Endodermal cell (in vitro differentiated cells): ENCODE results near the gene CPT1C. TPM values are rescaled to one million over a fixed set of nuclear protein-coding genes. Genes with fewer than 3 reads are reported as not detected.

Source experiments
- DNase-seq: peaks from one replicate; pipeline ENCODE4 v3.0.0-alpha.2; 2017
- H3K27ac ChIP-seq: 2 replicates; pipeline ENCODE4 v1.5.1; 2013; ENCODE audit warnings: mild to moderate bottlenecking, low read depth, low read length, moderate library complexity
- H3K27me3 ChIP-seq: 2 replicates; pipeline ENCODE4 v1.6.1; 2013; ENCODE audit warnings: mild to moderate bottlenecking, low read length, moderate library complexity; ENCODE audit not compliant: insufficient read depth, control insufficient read depth, poor library complexity, severe bottlenecking
- H3K36me3 ChIP-seq: 2 replicates; pipeline ENCODE4 v1.7.0; 2013; ENCODE audit warnings: mild to moderate bottlenecking, low read length, moderate library complexity; ENCODE audit not compliant: control insufficient read depth, insufficient read depth
- H3K4me1 ChIP-seq: one replicate; pipeline ENCODE4 v1.7.0; 2013; ENCODE audit warnings: low read length; ENCODE audit not compliant: control insufficient read depth, insufficient read depth
- H3K4me3 ChIP-seq: 2 replicates; pipeline ENCODE4 v1.5.1; 2013; ENCODE audit warnings: mild to moderate bottlenecking, low read length, moderate library complexity
- H3K9ac ChIP-seq: 2 replicates; pipeline ENCODE4 v1.6.1; 2013; ENCODE audit warnings: mild to moderate bottlenecking, low read length, moderate library complexity; ENCODE audit not compliant: poor library complexity, severe bottlenecking; ENCODE audit errors: extremely low read depth
- H3K9me3 ChIP-seq: 2 replicates; pipeline ENCODE4 v1.6.1; 2013; ENCODE audit warnings: mild to moderate bottlenecking, low read length, moderate library complexity; ENCODE audit not compliant: control insufficient read depth
- H3K27ac Mint-ChIP-seq: 2 replicates; pipeline ENCODE4 v1.8.0; 2020; ENCODE audit warnings: mixed read lengths
- H3K27me3 Mint-ChIP-seq: 2 replicates; pipeline ENCODE4 v1.8.0; 2021; ENCODE audit warnings: mild to moderate bottlenecking, mixed read lengths; ENCODE audit not compliant: insufficient read depth
- H3K36me3 Mint-ChIP-seq: 2 replicates; pipeline ENCODE4 v1.8.0; 2020; ENCODE audit warnings: low read depth, mixed read lengths
- H3K4me1 Mint-ChIP-seq: 2 replicates; pipeline ENCODE4 v1.8.0; 2020; ENCODE audit warnings: mixed read lengths
- H3K4me3 Mint-ChIP-seq: 2 replicates; pipeline ENCODE4 v1.8.0; 2020; ENCODE audit warnings: mild to moderate bottlenecking, moderate library complexity, mixed read lengths
- H3K9me3 Mint-ChIP-seq: 2 replicates; pipeline ENCODE4 v1.8.0; 2020; ENCODE audit warnings: mild to moderate bottlenecking, mixed read lengths
- WGBS, 2 experiments: methylation state at CpG; one replicate each; pipeline versions ENCODE4 v1.1.5 to v1.1.7; 2013; ENCODE audit warnings: missing lambda C conversion rate in 2 of 2, mixed read lengths in 1 of 2; ENCODE audit not compliant: insufficient coverage in 1 of 2, insufficient read length in 1 of 2; 5-methylcytosine and 5-hydroxymethylcytosine counted together
- total RNA-seq, 2 donors: library from RNA; stranded (reverse); fragmentation: NEBNext Ultra II Directional in 1 of 2; extraction: Animal tissue kit (Norgen Biotek cat#: 25700) in 1 of 2; gene quantifications; 2 replicates in 1 of 2; 3 replicates in 1 of 2; pipeline ENCODE4 v1.2.1, GENCODE V29; 2021
- TF ChIP-seq, protein P1 (sequence below): fragments of 200-600 bp; sonication (generic); conservative IDR thresholded peaks from 2 replicates; pipeline ENCODE4 v1.5.0; 2021; ENCODE audit warnings: antibody characterized with exemption, mild to moderate bottlenecking

The CPT1C gene
- total RNA-seq, 2 donors from 2014 or later: 41.4 to 59.7 TPM

- H3K4me3 ChIP-seq: no peak overlapping the region
- no peak overlapping the region for H3K9ac ChIP-seq
- no peak overlapping the region for H3K27ac ChIP-seq
- no peaks in the 10 kb centered on the region for H3K9me3 ChIP-seq
- H3K4me1 ChIP-seq: no peaks in the 10 kb centered on the region
- peak overlapping the region; percentile 45 for H3K27ac Mint-ChIP-seq
- H3K27me3 Mint-ChIP-seq: no peaks in the 10 kb centered on the region
- TF ChIP-seq, protein P1, sequence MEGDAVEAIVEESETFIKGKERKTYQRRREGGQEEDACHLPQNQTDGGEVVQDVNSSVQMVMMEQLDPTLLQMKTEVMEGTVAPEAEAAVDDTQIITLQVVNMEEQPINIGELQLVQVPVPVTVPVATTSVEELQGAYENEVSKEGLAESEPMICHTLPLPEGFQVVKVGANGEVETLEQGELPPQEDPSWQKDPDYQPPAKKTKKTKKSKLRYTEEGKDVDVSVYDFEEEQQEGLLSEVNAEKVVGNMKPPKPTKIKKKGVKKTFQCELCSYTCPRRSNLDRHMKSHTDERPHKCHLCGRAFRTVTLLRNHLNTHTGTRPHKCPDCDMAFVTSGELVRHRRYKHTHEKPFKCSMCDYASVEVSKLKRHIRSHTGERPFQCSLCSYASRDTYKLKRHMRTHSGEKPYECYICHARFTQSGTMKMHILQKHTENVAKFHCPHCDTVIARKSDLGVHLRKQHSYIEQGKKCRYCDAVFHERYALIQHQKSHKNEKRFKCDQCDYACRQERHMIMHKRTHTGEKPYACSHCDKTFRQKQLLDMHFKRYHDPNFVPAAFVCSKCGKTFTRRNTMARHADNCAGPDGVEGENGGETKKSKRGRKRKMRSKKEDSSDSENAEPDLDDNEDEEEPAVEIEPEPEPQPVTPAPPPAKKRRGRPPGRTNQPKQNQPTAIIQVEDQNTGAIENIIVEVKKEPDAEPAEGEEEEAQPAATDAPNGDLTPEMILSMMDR: no peak
- no peak for DNase-seq
- H3K36me3 ChIP-seq: peaks cover 32% of the 10 kb centered on the region
- peaks cover 36% of the 10 kb centered on the region for H3K36me3 Mint-ChIP-seq
- H3K4me1 Mint-ChIP-seq: peaks cover 13% of the 10 kb centered on the region
- 96 to 100% methylated on average over 2 to 12 of the region's 12 CpGs for WGBS, 2 experiments
- H3K27me3 ChIP-seq: no peaks in the 10 kb centered on the region
- no peaks in the 10 kb centered on the region for H3K9me3 Mint-ChIP-seq
- no peak overlapping the region for H3K4me3 Mint-ChIP-seq
Observed at GRCh38 chr19:49688531-49689132, 2.3 kb upstream of the CPT1C start.

DNA sequence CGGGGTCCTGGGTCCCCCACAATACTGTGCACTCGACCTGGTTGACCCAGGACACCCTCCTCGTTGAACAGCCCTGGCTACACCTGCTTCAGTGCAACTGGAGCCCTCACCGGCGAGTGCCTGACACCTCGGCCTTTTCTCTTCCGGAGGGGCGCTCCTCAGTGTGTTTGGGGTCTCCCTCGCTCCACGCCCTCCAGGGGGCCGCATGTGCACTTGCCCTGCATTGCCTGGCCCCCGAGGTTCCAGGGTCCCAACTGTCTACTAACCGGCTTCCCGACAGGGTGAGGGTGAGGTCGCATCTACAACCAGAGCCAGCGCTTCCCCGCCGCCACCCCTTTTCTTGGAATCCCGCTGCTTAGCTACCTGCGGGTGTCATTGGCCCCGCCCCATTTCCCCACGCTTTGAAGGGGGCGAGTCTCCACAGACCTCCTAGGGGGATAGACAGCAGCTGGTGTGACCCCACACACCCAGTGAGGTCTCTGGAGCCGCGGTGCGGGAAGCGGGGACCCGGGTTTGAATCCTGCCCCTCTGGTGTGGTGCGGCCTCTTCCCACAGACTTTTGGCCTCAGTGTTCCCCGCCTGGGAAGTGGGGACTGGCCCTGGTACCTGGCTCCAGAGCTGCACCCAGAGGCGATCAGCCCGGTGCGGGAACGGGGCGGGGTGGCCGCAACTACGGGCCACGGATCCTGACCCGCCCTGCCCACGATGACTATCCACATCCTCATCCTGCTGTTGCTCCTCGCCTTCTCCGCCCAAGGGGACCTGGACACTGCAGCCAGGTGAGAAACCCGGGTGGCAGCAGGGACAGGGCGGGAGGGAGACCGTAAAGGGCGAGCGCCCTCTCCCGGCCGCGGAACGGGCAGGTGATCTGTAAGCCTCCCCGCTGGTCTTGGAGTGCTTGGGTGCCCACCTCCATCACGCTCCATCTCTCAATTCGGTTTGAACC lies 1.5 kb upstream of the CPT1C start, which contains the start of gene ADM5:
Gene ADM5, plus strand, starts transcription at position 462 of the 946 bp plus-strand sequence. Its CDS starts 244 bp downstream, at position 706.
- H3K4me3 Mint-ChIP-seq: peak within 1 kb of the TSS; percentile 78
- no peaks in the 10 kb centered on the region for H3K27me3 ChIP-seq
- peak; percentile 93 for DNase-seq
- H3K9me3 ChIP-seq: no peaks in the 10 kb centered on the region
- peak within 1 kb of the TSS; percentile 63 for H3K9ac ChIP-seq
- no peaks in the 10 kb centered on the region for H3K4me1 ChIP-seq
- H3K36me3 Mint-ChIP-seq: peaks cover 31% of the 10 kb centered on the region
- H3K27me3 Mint-ChIP-seq: no peaks in the 10 kb centered on the region
- 94 to 97% methylated on average over 47 to 54 of the region's 54 CpGs for WGBS, 2 experiments
- no peaks in the 10 kb centered on the region for H3K9me3 Mint-ChIP-seq
- peaks cover 24% of the 10 kb centered on the region for H3K36me3 ChIP-seq
- H3K4me1 Mint-ChIP-seq: peaks cover 13% of the 10 kb centered on the region
- peak within 1 kb of the TSS; percentile 82 for H3K4me3 ChIP-seq
- peak within 1 kb of the TSS; percentile 94 for H3K27ac Mint-ChIP-seq
- TF ChIP-seq, protein P1: peak; percentile 85
- peak within 1 kb of the TSS; percentile 58 for H3K27ac ChIP-seq

DNA sequence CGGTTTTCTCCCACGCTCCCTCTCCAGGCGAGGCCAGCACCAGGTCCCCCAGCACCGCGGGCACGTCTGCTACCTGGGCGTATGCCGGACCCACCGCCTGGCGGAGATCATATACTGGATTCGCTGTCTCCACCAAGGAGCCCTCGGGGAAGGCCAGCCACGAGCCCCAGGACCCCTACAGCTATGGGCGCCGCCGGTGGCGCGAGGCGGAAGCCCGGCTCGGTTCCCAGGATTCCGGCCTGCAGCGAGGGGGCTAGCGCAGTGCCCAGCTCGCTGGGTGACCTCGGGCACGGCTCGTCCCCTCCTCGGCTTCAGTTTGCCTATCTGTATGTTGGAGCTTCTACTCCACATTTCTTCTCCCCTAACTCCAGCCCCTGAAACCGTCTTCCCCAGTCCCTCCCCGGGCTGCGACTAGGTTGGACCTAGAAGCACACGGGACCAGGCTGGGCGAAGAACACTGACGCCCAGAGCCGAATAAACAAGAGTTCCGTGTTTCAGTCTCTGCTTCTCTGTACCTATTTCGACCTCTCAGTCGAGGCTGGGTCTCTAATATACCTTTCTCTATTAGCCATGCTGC lies 749 bp upstream of the CPT1C start:
- H3K36me3 Mint-ChIP-seq: peaks cover 28% of the 10 kb centered on the region
- WGBS, 2 experiments: 86 to 93% methylated on average over 36 to 39 of the region's 39 CpGs
- DNase-seq: no peak

More for the DNA sequence above, 749 bp upstream of the CPT1C start:
- TF ChIP-seq, protein P1: peak; percentile 2
- Histone ChIP-seq H3K4me3 (peak overlapping the region; percentile 82), H3K36me3 (peaks cover 16% of the 10 kb centered on the region), H3K27ac (peak overlapping the region; percentile 58), H3K4me1 (no peaks in the 10 kb centered on the region), H3K9me3 (no peaks in the 10 kb centered on the region), H3K27me3 (no peaks in the 10 kb centered on the region), H3K9ac (peak overlapping the region; percentile 63)
- Mint-ChIP-seq H3K9me3 (no peaks in the 10 kb centered on the region), H3K4me1 (peaks cover 13% of the 10 kb centered on the region), H3K4me3 (peak overlapping the region; percentile 78), H3K27ac (peak overlapping the region; percentile 94), H3K27me3 (no peaks in the 10 kb centered on the region)
